Spleen (tissue), 11 donors: ENCODE results near the gene LPP. TPM values are rescaled to one million over a fixed set of nuclear protein-coding genes. Genes with fewer than 3 reads are reported as not detected.

Experiments
- DNase-seq: peaks from one replicate; pipeline ENCODE4 v3.0.0-alpha.2; 2020
- H3K27ac ChIP-seq, 8 donors: fragments of 200-600 bp; sonication (generic) in 7 of 8; 1 replicate in 4 of 8; 2 replicates in 4 of 8; pipeline versions ENCODE4 v1.5.0 to v1.8.0; 2016 to 2021; ENCODE audit warnings: inconsistent platforms in 4 of 8, mild to moderate bottlenecking in 4 of 8, moderate library complexity in 1 of 8
- H3K27me3 ChIP-seq, 7 donors: fragments of 200-600 bp; sonication (generic) in 6 of 7; replicated peaks in 1 of 7; 1 replicate in 4 of 7; 2 replicates in 3 of 7; pipeline versions ENCODE4 v1.5.0 to v1.8.0; 2016 to 2021; ENCODE audit warnings: inconsistent platforms in 3 of 7, mild to moderate bottlenecking in 1 of 7
- H3K36me3 ChIP-seq, 6 donors: fragments of 200-600 bp; sonication (generic) in 5 of 6; 1 replicate in 4 of 6; 2 replicates in 2 of 6; pipeline versions ENCODE4 v1.5.0 to v1.8.0; 2016 to 2021; ENCODE audit warnings: inconsistent platforms in 2 of 6
- H3K4me1 ChIP-seq, 6 donors: fragments of 200-600 bp; sonication (generic) in 5 of 6; 1 replicate in 3 of 6; 2 replicates in 3 of 6; pipeline versions ENCODE4 v1.5.0 to v1.8.0; 2016 to 2021; ENCODE audit warnings: inconsistent platforms in 3 of 6
- H3K4me3 ChIP-seq, 8 donors: fragments of 200-600 bp; sonication (generic) in 7 of 8; 1 replicate in 4 of 8; 2 replicates in 4 of 8; pipeline versions ENCODE4 v1.5.0 to v1.8.0; 2016 to 2021; ENCODE audit warnings: inconsistent platforms in 4 of 8, mild to moderate bottlenecking in 4 of 8, moderate library complexity in 2 of 8
- H3K9me3 ChIP-seq, 8 donors: fragments of 200-600 bp; sonication (generic) in 7 of 8; 1 replicate in 4 of 8; 2 replicates in 4 of 8; pipeline versions ENCODE4 v1.5.0 to v1.8.0; 2016 to 2021; ENCODE audit warnings: inconsistent platforms in 4 of 8
- CTCF ChIP-seq, 11 experiments: fragments of 200-600 bp in 7 of 11; fragments of 450-650 bp in 4 of 11; sonication (generic) in 4 of 11; IDR thresholded peaks in 8 of 11; conservative IDR thresholded peaks in 3 of 11; 1 replicate in 7 of 11; 2 replicates in 4 of 11; pipeline versions ENCODE4 v1.4.0 to v1.8.0; 2016 to 2021; ENCODE audit warnings: antibody characterized with exemption in 11 of 11, inconsistent platforms in 4 of 11, mild to moderate bottlenecking in 1 of 11
- POLR2A ChIP-seq, 3 donors: fragments of 450-650 bp; IDR thresholded peaks; one replicate each; pipeline ENCODE4 v1.5.1; 2017; ENCODE audit warnings: antibody characterized with exemption in 3 of 3, mild to moderate bottlenecking in 1 of 3
- POLR2AphosphoS5 ChIP-seq, 3 donors: sonication (generic); formaldehyde crosslinking; IDR thresholded peaks; one replicate each; pipeline ENCODE4 v1.5.1; 2017; ENCODE audit warnings: antibody characterized with exemption in 3 of 3
- WGBS, 5 donors: extraction: QIAGEN DNeasy Blood & Tissue Kit in 3 of 5; methylation state at CpG; one replicate each; pipeline versions ENCODE4 v1.1.5 to v1.1.7; 2013 to 2018; 5-methylcytosine and 5-hydroxymethylcytosine counted together
- intact Hi-C: fragments of 100-400 bp; cut with DNase I; formaldehyde crosslinking; loops from one replicate; pipeline ENCODE4 v1.15.0; 2023; ENCODE audit warnings: low total_unique reads
- polyA plus RNA-seq, 3 donors: library from polyadenylated mRNA; stranded (reverse); fragments of 200-250 nt; gene quantifications; one replicate each; pipeline ENCODE4 v1.2.1, GENCODE V29; 2013
- total RNA-seq, 7 donors: library from RNA; depleted of rRNA in 3 of 7; stranded (reverse); fragments of >200 nt in 3 of 7; fragmentation: NEBNext Ultra II Directional in 4 of 7; extraction: Animal tissue kit (Norgen Biotek cat#: 25700) in 4 of 7; gene quantifications; one replicate each; pipeline versions ENCODE4 v1.1.0 to v1.2.1, GENCODE V29; 2016 to 2021
- donor health status: healthy with polysubstance abuse.
- donor health status: DM: no; HTN: no; CAD: no; lungs with moderate emphysema.
- donor health status: DM: no; HTN: no; CAD: no.
- donor health status: Bipolar disorder and iron deficiency.
- donor health status: healthy.
- donor health status: DM: no; HTN: no; CAD: no.
- donor health status: DM: yes; HTN: yes; CAD: no.

LPP gene
- total and polyA plus RNA-seq, 10 donors, result 2.4 to 270 (median 156) TPM

- Histone ChIP-seq H3K4me1 (peaks cover 0 to 34% (median 11%) of the 10 kb centered on the region in 6 donors), H3K4me3 (no peak overlapping the region), H3K27ac (peak overlapping the region in 2 of 8 donors; percentile 39 to 59), H3K36me3 (no peaks in the 10 kb centered on the region), H3K27me3 (no peaks in the 10 kb centered on the region), H3K9me3 (peaks cover 0 to 9% (median 0%) of the 10 kb centered on the region in 8 donors)
- intact Hi-C loops, result no loop called here
- TF ChIP-seq CTCF (IDR thresholded peaks at IDR 0.05 in 8 of 11, conservative IDR thresholded peaks at IDR 0.05 in 3 of 11), result no peak
- no peak for TF ChIP-seq POLR2A (IDR thresholded peaks at IDR 0.05)
- WGBS, 5 donors, result 50 to 93% (median 88%) methylated on average over 3 of the region's 3 CpGs
- DNase-seq, result no peak
Observed at GRCh38 chr3:188680605-188681004, 526.6 kb downstream of the LPP start.

GRCh38 chr3:188682316-188682715, 528.4 kb downstream of the LPP start:
- no peak overlapping the region for H3K4me3 ChIP-seq
- no peaks in the 10 kb centered on the region for H3K27me3 ChIP-seq
- 81 to 93% (median 89%) methylated on average over 4 of the region's 4 CpGs for WGBS, 5 donors
- intact Hi-C loops, result no loop called here
- peak overlapping the region in 2 of 8 donors; percentile 10 to 46 for H3K27ac ChIP-seq
- H3K4me1 ChIP-seq, result peaks cover 4 to 50% (median 19%) of the 10 kb centered on the region in 6 donors
- H3K36me3 ChIP-seq, result no peaks in the 10 kb centered on the region
- TF ChIP-seq POLR2AphosphoS5 (IDR thresholded peaks at IDR 0.05) (no peak), POLR2A (IDR thresholded peaks at IDR 0.05) (no peak), CTCF (IDR thresholded peaks at IDR 0.05 in 8 of 11, conservative IDR thresholded peaks at IDR 0.05 in 3 of 11) (no peak)
- no peaks in the 10 kb centered on the region for H3K9me3 ChIP-seq
- DNase-seq, result no peak

- TF ChIP-seq POLR2A (IDR thresholded peaks at IDR 0.05) (no peak), POLR2AphosphoS5 (IDR thresholded peaks at IDR 0.05) (no peak), CTCF (IDR thresholded peaks at IDR 0.05 in 8 of 11, conservative IDR thresholded peaks at IDR 0.05 in 3 of 11) (no peak)
- peaks cover 4 to 56% (median 23%) of the 10 kb centered on the region in 6 donors for H3K4me1 ChIP-seq
- 57 to 70% (median 64%) methylated on average over 3 of the region's 3 CpGs for WGBS, 5 donors
- no peak for DNase-seq
- H3K36me3 ChIP-seq, result no peaks in the 10 kb centered on the region
- H3K4me3 ChIP-seq, result no peak overlapping the region
- H3K27me3 ChIP-seq, result no peaks in the 10 kb centered on the region
- H3K9me3 ChIP-seq, result no peaks in the 10 kb centered on the region
- intact Hi-C loops, result no loop called here
- H3K27ac ChIP-seq, result peak overlapping the region in 5 of 8 donors; percentile 5 to 46 (median 11)
Observed at GRCh38 chr3:188683032-188683521, 529.1 kb downstream of the LPP start.

- TF ChIP-seq CTCF (IDR thresholded peaks at IDR 0.05 in 8 of 11, conservative IDR thresholded peaks at IDR 0.05 in 3 of 11), result no peak
- no peak for TF ChIP-seq POLR2A (IDR thresholded peaks at IDR 0.05)
- TF ChIP-seq POLR2AphosphoS5 (IDR thresholded peaks at IDR 0.05), result no peak
- no peak overlapping the region for H3K4me3 ChIP-seq
- no peaks in the 10 kb centered on the region for H3K27me3 ChIP-seq
- H3K27ac ChIP-seq, result no peak overlapping the region
- H3K4me1 ChIP-seq, result peaks cover 4 to 68% (median 32%) of the 10 kb centered on the region in 6 donors
- intact Hi-C loops, result no loop called here
- 70 to 97% (median 95%) methylated on average over 2 of the region's 2 CpGs for WGBS, 5 donors
- H3K36me3 ChIP-seq, result no peaks in the 10 kb centered on the region
- no peaks in the 10 kb centered on the region for H3K9me3 ChIP-seq
- DNase-seq, result no peak
Observed at GRCh38 chr3:188684276-188684675, 530.3 kb downstream of the LPP start.
